GM18868 (cell line): ENCODE data around the gene MOSPD3.

Source experiments
- ATAC-seq: cut with Tn5 transposase; IDR thresholded peaks from one replicate; pipeline ENCODE4 v1.9.1; 2021; ENCODE audit warnings: mild to moderate bottlenecking, moderate library complexity; ENCODE audit not compliant: unreplicated experiment

The MOSPD3 gene

DNA sequence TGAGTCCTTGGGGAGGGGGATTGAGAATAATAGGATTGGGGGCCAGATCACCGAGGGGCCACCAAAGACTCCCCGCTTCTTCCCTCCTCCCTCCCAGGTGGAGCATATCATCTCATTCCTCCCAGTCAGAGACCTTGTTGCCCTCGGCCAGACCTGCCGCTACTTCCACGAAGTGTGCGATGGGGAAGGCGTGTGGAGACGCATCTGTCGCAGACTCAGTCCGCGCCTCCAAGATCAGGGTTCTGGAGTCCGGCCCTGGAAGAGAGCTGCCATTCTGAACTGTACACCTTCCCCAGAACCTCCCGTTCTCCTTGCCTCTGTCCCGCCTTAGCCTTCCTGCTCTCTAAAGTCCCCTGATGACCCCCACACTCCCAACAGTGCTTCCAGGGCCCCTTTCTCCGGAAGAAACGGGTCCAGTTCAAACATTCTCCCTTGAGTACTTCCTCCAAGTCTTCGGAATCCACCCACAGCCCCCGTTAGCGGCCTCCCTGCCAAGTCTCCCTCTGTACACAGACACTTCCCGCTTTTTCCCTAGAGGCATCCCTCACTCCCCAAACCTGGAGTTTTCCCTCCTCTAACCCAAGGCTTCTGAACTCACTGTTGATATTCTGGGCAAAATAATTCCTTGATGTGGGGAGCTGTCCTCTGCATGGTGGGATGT lies 22.1 kb upstream of the MOSPD3 start:
- no peak for ATAC-seq

- no peak for ATAC-seq
These were observed 20.7 kb upstream of the MOSPD3 start for GRCh38 chr7:100591596-100591995.

- no peak for ATAC-seq
These were observed 17.2 kb upstream of the MOSPD3 start for GRCh38 chr7:100595188-100595587.

- ATAC-seq, result no peak
These were observed 13.9 kb upstream of the MOSPD3 start for GRCh38 chr7:100598425-100598824.

DNA sequence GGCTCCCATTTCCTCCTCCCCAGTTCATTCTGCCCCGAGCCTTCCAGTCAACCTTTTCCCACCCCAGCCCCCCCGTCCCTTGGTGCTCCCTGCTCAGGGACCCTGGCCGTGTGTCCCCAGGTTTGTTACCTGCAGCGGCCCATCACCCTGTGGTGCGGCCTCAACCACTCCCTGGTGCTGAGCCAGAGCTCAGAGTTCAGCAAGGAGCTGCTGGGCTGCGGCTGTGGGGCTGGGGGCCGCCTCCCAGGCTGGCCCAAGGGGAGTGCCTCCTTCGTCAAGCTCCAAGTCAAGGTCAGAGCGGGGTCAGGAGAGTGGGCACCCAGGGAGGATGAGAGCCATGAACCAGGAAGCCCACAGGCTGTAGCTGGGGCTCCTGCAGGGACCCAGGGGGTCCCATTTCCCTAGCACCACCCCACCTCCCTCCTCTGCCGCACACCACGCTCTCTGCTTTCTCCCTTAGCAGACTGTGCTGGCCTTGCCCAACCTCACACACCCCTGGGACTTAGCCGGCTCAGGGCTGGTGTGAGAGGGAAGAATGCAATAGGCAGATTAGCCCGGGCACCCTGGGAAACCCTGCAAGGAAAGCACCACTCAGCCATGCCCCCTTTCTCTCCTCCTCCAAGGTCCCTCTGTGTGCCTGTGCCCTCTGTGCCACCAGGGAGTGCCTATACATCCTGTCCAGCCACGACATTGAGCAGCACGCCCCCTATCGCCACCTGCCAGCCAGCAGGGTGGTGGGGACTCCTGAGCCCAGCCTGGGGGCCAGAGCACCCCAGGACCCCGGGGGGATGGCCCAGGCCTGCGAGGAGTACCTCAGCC lies 12.2 kb upstream of the MOSPD3 start:
- ATAC-seq, result no peak

GRCh38 chr7:100600730-100601038 lies 11.7 kb upstream of the MOSPD3 start:
- ATAC-seq, result no peak

DNA sequence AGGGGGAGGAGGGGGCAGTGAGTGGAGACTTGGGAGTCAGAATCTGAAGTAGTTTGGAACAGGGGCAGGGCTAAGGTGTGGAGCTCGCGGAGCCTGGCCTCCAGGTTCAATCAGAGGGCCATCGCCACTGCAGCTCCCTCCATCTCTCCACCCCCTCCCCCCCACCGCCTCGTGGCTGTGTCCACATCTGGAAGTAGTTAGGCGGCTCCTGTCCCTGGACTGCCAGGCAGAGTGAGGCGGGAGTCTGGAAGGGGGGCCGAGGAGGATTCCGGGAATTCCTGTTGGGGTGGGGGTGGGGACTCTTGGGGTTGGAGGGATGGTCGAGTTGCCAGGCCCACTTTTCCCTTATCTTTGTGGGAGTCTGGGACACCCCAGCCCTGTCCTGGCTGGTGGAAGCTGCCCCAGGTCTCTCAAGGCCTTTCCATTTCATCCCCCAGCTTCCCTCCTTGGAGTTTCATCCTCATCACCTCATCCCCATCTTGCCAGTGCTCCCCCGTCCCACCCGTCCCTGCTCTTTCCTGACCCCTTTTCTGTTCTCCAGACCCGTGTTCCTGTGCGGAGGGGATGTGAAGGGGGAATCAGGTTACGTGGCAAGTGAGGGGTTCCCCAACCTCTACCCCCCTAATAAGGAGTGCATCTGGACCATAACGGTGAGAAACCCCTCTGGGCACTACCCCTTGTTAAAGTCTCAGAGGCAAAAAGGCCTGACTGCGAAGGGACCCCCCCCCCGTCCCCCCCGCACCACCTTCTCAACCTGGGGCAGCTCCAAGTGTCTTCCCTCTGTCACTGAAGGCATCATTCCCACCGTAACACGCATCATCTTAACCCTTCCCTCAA lies 9.2 kb upstream of the MOSPD3 start:
- no peak for ATAC-seq

DNA sequence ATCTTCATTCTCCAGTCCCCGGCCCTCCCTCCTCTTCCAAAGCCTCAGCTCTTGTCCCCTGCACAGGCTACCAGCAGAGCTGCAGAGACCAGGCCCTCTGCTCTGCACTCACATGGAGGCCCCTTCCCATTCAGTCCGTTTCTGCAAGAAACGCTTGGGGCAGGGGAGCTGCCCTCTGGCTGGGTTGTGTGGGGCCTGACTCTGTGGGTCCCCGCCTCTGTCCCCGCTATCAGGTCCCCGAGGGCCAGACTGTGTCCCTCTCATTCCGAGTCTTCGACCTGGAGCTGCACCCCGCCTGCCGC lies 8.7 kb upstream of the MOSPD3 start:
- ATAC-seq, result no peak

- ATAC-seq, result peak; percentile 53
These were observed 8.0 kb upstream of the MOSPD3 start for GRCh38 chr7:100604028-100604975.

- ATAC-seq, result no peak
These were observed 7.1 kb upstream of the MOSPD3 start for GRCh38 chr7:100604976-100605911.

- ATAC-seq, result no peak
These were observed 6.0 kb upstream of the MOSPD3 start for GRCh38 chr7:100606313-100606712.

GRCh38 chr7:100607111-100607510 lies 5.2 kb upstream of the MOSPD3 start:
- ATAC-seq, result no peak

- ATAC-seq, result no peak
These were observed 2.4 kb upstream of the MOSPD3 start for GRCh38 chr7:100609958-100610357.

DNA sequence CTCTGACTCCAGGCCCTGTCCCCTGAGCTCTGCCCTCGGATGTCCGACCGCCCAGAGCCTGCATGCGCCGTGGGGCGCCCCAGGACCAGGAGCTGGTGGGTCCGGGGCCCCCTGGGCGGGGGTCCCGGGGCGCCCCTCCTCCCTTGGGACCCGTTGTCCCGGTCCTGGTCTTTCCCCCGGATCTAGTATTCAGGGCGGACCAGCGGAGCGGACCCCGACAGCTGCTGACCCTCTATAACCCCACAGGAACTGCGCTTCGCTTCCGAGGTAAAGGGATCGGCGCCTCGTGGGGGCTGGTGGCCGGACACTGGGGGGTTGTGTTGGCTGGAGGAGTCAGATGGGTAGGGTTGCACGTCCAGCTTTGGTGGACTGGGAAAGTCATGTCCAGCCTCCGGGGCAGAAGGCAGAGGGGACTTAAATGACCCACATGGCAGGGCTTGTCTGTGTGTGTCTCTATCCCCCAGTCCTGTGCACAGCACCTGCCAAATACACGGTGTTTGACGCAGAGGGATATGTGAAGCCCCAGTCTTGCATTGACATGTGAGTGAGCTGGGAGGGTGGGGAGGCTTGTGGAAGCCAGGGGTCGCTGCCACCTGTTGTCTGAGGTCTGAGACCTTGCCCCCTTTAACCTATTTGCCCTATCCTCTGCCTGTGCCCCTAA lies 520 bp downstream of the MOSPD3 start:
- no peak for ATAC-seq

DNA sequence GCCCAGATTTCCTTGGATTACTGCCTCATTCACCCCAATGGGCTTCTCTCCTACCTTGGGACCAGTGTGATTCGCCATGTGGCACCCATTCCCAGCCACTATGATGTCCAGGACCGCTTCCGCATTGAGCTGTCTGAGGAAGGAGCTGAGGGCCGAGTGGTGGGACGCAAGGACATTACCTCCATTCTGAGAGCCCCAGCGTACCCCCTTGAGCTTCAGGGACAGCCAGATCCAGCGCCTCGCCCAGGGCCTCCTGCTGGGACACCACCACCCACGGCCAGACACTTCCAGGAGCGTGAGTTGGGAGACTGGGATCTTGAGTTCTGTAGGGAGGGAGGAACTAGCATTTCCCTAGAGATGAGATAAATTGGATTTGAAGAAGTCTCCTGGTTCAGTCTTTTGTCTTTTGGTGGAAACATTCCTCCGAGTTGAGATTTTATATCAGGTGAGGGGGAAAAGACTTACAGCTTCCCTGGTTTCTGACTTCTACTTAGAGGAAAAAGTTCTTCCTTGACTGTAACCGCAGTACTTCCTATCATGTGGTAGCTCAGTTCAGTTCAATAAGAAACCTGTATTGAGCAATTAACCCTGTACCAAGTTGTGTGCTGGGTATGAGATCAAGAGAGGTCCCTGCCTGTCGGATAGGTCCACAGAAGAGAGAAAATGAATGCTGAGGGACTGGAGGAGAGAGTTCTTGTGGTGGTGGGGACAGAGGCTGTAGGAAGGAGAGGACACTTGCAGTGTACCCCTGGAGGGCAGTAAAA lies 1.3 kb downstream of the MOSPD3 start:
- no peak for ATAC-seq

DNA sequence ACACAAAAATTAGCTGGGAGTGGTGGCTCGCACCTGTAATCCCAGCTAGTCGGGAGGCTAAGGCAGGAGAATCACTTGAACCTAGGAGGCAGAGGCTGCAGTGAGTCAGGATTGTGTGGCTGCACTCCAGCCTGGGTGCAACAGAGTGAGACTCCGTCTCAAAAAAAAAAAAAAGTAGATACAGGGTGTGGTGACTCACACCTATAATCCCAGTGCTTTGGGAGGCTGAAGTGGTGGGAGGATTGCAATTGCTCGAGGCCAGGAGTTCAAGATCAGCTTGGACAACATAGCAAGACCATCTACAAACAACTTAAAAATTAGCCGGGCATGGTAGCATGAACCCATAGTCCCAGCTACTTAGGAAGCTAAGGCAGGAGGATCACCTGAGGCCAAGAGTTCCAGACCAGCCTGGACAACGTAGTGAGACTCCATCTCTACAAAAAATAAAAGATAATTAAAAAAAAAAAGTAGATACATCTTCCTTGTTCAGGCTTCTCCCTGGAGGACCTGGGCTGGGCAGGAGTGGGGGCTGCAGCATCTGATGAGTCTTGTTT lies 2.0 kb downstream of the MOSPD3 start:
- ATAC-seq, result no peak

DNA sequence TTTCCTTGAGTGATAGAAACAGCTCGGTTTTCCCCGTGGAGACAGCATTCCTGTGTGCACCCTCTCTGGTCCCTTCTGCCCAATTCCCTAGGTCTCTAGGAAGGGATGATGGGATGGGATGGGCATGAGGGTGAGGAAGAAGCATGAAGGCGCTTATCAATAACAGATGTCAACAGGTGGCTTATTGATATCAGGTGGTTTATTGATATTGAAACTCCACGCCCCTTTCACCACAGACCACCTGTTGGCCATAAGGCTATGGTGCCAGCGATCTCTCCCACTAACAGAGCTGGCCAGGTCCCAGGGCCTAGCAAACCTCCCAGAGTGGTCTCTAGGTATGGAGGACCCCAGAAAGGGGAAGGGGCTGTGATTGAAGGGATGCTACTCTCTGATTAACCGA lies 7.9 kb downstream of the MOSPD3 start:
- ATAC-seq, result no peak

DNA sequence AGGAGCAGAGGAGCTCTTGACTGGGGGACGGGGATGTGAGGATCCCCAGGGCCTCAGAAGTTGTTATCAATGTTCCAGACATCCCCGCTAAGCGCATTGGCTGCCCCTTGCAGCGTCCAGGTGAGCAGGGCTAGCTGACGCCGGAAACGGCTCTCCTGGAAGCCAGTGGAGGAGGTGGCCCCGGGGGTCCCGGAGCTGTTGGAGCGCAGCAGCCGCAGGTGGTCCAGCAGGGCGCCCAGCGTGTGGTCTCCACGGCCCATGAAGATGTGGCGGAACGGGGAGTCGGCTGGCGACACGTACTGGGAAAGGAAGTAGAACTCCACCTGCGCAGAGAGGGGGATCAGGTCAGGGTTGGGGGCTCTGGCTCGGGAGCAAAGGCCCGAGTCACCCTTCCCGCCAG lies 8.5 kb downstream of the MOSPD3 start:
- ATAC-seq, result no peak
